Peyer's patch (tissue), 4 donors: ENCODE results near the gene C3orf20.

ENCODE experiments used
- POLR2A ChIP-seq, 2 donors: fragments of 450-650 bp; IDR thresholded peaks; one replicate each; pipeline ENCODE4 v1.5.1; 2017; ENCODE audit warnings: antibody characterized with exemption in 2 of 2, mild to moderate bottlenecking in 2 of 2, moderate library complexity in 2 of 2
- TF ChIP-seq, protein P1 (sequence below), 6 experiments: fragments of 450-650 bp in 4 of 6; fragments of 200-600 bp in 2 of 6; sonication (generic) in 1 of 6; IDR thresholded peaks; one replicate each; pipeline ENCODE4 v1.5.1; 2017 to 2019; ENCODE audit warnings: antibody characterized with exemption in 6 of 6, mild to moderate bottlenecking in 3 of 6, moderate library complexity in 1 of 6

GRCh38 chr3:14761866-14762265 is 86.9 kb downstream of the C3orf20 start:
- TF ChIP-seq, protein P1, sequence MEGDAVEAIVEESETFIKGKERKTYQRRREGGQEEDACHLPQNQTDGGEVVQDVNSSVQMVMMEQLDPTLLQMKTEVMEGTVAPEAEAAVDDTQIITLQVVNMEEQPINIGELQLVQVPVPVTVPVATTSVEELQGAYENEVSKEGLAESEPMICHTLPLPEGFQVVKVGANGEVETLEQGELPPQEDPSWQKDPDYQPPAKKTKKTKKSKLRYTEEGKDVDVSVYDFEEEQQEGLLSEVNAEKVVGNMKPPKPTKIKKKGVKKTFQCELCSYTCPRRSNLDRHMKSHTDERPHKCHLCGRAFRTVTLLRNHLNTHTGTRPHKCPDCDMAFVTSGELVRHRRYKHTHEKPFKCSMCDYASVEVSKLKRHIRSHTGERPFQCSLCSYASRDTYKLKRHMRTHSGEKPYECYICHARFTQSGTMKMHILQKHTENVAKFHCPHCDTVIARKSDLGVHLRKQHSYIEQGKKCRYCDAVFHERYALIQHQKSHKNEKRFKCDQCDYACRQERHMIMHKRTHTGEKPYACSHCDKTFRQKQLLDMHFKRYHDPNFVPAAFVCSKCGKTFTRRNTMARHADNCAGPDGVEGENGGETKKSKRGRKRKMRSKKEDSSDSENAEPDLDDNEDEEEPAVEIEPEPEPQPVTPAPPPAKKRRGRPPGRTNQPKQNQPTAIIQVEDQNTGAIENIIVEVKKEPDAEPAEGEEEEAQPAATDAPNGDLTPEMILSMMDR (IDR thresholded peaks at IDR 0.05): no peak
- TF ChIP-seq POLR2A (IDR thresholded peaks at IDR 0.05): no peak
